ENCODE data around the gene NTPCR.

Gene NTPCR

GRCh38 chr1:232962761-232963745, 12.6 kb downstream of the NTPCR start:
- DNase-seq (ENCODE audit: low read depth) = no peak

GRCh38 chr1:232964601-232965000, 14.2 kb downstream of the NTPCR start:
- no peak for DNase-seq (ENCODE audit: low read depth)

DNA sequence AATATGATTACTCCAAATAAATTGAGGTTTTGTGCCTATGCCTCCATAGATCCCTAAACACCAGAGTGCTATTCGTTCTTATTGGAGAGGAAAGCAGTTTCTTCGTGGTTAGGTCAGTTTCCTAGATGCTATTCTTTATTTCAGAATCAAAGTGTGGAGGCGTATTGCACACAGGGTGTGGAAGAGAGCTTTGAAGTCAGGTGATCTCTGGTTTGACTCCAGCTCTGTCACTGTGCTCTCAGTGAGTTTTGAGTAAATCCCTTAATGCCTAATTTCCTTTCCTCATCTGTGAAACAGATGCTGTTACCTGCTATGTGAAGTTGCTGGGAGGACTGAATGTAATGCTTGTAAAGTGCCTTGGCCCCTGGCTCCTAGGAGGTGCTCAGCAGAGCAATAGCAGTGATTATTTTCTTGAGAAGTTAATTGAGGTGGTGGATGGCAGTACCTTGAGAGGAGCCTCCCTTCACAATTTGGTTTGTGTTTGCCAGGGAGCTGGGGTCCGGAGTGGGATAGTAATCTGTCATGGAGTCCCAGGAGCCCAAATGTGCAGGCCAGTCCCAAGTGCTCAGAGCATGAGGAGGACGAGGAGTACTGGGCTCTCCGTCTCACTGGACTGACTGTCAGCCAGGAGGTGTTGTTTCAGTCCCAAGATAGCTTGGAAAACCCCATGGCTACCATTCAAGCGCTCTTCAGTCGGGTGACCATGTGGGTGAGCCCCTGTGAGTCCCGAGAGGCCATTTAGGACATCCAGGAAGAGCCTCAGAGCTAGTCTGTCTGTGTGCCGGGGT, 14.9 kb downstream of the NTPCR start:
- no peak for DNase-seq (ENCODE audit: low read depth)

GRCh38 chr1:232965912-232966217, 15.5 kb downstream of the NTPCR start:
- no peak for DNase-seq (ENCODE audit: low read depth)

DNA sequence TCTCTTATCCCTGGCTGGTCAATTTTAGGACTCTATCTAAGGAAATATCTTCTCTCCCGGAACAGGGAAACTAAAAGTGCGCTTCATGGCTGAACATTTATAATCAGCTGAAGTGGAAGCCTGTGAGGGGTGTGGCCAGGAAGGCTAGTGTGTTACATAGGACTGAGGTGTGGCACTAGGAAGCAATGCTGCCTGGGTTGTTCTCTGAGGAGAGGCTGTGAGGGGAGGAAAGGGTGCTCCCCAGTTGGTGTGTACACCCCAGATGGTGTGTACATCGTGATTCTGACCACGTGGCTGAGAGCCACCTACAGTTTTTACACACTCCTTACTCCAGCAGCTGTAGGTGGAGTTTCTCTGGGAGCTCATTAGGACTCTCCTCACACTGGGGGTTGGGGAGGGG, 16.3 kb downstream of the NTPCR start:
- no peak for DNase-seq (ENCODE audit: low read depth)

GRCh38 chr1:232968391-232968790, 18.0 kb downstream of the NTPCR start:
- no peak for DNase-seq (ENCODE audit: low read depth)

DNA sequence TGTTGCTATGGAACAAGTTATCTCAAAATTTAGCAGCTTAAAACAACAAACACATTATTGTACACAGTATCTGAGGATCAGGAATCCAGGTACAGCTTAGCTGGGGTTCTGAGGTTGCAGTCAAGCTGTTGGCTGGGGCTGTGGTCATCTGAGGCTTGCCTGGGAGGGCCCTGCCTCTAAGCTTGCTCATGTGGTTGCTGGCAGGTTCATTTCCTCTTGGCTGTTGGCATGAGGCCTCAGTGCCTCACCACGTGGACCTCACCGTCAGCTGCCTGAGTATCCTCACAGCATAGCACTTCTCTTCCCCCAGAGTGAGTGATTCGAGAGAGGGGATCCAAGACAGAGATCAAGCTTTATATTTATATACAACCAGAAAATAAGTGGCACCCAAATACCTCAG, 18.6 kb downstream of the NTPCR start:
- no peak for DNase-seq (ENCODE audit: low read depth)

GRCh38 chr1:232969799-232970198, 19.4 kb downstream of the NTPCR start:
- DNase-seq (ENCODE audit: low read depth) = no peak

DNA sequence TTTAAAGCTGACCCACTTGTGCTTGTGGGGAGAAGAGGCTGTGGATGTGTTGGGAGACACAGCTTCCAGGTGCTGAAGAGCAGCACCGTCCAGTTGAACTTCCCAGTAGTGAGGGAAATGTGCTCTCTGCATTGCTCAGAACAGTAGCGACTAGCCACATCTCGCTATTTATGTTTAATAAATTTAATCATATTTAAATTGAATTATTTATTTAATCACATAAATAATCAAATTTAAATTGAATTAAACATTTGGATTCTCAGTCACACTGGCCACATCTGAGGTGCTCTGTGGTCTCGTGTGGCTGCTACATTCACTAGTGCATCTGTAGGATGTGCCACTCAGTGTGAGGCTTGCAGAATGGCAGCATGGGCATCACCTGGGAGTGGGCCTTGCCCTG, 20.1 kb downstream of the NTPCR start:
- DNase-seq (ENCODE audit: low read depth) = no peak

DNA sequence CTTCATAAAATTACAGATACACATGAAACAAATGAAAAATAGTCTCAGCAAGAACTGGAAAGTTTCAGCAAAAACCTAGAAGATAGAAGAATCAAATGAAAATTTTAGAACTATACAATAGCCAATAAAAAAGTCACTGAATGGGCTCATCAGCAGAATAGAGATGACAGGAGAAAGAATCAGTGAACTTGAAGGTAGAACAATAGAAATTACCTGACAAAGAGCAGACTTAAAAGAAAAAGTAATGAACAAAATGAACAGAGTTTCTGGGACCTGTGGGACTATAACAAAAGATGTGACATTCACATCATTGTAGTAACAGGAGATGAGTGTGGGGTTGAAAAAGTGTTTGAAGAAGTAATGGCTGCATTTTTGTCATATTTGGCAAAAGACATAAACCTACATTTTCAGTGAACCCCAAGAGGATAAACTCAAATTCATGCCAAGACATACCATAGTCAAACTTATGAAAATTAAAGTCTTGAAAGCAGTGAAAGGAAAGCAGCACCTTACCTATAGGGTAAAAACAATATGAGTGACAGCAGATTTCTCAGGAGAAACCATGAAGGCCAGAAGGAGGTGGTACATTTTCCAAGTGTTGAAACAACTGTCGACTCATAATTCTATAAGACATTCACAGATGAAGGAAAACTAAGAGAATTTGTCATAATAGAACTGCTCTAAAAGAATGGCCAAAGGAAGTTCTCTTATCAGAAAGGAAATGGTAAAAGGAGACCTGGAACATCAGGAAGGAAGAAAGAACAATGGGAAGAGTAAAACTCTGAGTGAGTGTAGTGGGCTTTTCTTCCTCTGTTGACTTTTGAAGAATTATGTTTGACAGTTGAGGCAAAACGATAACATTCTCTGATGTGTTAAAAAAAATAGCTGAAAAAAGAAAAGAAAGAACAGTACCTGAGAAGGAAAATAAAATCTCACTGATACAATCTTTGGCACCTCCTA, 23.5 kb downstream of the NTPCR start:
- DNase-seq (ENCODE audit: low read depth) = no peak

- no peak for DNase-seq (ENCODE audit: low read depth)
These were observed 24.6 kb downstream of the NTPCR start for GRCh38 chr1:232974971-232975370.

- DNase-seq (ENCODE audit: low read depth) = no peak
These were observed 27.8 kb downstream of the NTPCR start for GRCh38 chr1:232978091-232978634.

- DNase-seq (ENCODE audit: low read depth) = no peak
These were observed 28.4 kb downstream of the NTPCR start for GRCh38 chr1:232978815-232979214.

GRCh38 chr1:232979558-232979957, 29.1 kb downstream of the NTPCR start:
- DNase-seq (ENCODE audit: low read depth) = no peak

DNA sequence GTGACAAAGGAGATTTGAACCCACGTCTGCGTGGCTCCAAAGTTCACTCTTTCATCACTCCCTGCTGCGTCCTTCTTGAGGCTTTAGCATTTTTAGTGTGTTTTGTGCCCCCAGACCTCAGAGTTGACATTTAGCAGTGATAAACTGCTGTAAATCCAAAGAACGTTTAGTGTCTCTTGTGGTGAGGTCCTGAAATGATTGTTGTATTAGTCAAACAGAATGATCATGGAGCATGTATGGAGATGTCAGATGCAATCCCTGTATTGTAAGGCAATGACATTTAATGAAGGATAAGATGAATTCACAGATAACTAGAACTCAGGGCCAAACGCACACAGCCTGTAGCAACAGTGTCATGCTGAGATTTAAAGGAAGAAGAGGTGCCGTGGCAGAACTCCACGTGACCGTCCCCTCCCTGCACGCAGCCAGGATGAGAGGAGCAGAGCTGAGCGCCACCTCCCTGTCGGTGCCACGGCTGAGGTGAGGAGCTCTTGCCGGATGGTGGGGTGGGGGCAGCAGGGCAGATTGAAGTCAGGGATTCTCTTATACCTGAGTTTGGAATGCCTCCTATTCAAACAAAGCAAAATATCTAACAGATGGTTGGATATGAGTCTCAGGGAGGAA, 30.1 kb downstream of the NTPCR start:
- no peak for DNase-seq (ENCODE audit: low read depth)

GRCh38 chr1:232980986-232981560, 30.7 kb downstream of the NTPCR start:
- no peak for DNase-seq (ENCODE audit: low read depth)

GRCh38 chr1:232982238-232982944, 32.0 kb downstream of the NTPCR start:
- no peak for DNase-seq (ENCODE audit: low read depth)

DNA sequence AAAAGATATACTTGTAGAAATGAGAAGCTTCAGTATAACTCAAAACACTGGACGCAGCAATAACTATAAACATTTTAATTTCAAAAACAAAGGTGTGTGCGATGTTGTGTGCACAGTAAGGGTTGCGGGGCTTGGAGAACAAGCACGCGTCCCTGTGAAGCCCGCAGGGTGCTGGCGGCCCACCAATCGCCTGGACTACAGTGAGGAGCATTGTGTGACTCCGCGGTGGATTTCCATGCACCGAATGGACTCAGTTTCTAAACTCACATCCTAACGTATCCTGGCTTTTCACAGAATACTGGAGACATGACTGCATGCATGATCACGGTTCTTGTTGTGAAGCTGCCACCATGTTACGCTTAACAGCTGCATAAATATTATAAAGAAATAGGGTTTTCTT, 33.0 kb downstream of the NTPCR start:
- no peak for DNase-seq (ENCODE audit: low read depth)

GRCh38 chr1:232983817-232984567, 33.6 kb downstream of the NTPCR start:
- DNase-seq (ENCODE audit: low read depth) = no peak

All from non-pigmented ciliary epithelial cell (primary cell).